GM12874 (cell line): ENCODE measurements around the gene CLSTN3.

Experiments used
- CTCF ChIP-seq: IDR thresholded peaks from 2 replicates; pipeline ENCODE4 v1.5.1; 2011; ENCODE audit warnings: low read depth, mild to moderate bottlenecking, control low read depth, low read length, moderate library complexity; ENCODE audit not compliant: insufficient read depth

CLSTN3 gene

GRCh38 chr12:7146906-7147305, 16.7 kb downstream of the CLSTN3 start:
- TF ChIP-seq CTCF = no peak

- TF ChIP-seq CTCF = no peak
Observed at GRCh38 chr12:7150356-7150755, 20.2 kb downstream of the CLSTN3 start.

- no peak for TF ChIP-seq CTCF
Observed at GRCh38 chr12:7150841-7151240, 20.7 kb downstream of the CLSTN3 start.

- TF ChIP-seq CTCF = no peak
Observed at GRCh38 chr12:7151532-7151931, 21.4 kb downstream of the CLSTN3 start.

GRCh38 chr12:7152818-7153217, 22.6 kb downstream of the CLSTN3 start:
- TF ChIP-seq CTCF = no peak

GRCh38 chr12:7154042-7154441, 23.9 kb downstream of the CLSTN3 start:
- TF ChIP-seq CTCF = no peak

- TF ChIP-seq CTCF = no peak
Observed at GRCh38 chr12:7154901-7155470, 24.8 kb downstream of the CLSTN3 start.
